Ishikawa (cell line): Measurements from ENCODE around the gene STK32C.

Experiments used
- CEBPB ChIP-seq: IDR thresholded peaks from 2 replicates; pipeline ENCODE4 v1.6.1; 2012
- CREB1 ChIP-seq: IDR thresholded peaks from 2 replicates; pipeline ENCODE4 v1.6.1; 2012; ENCODE audit warnings: low read depth
- EGR1 ChIP-seq: IDR thresholded peaks from 2 replicates; pipeline ENCODE4 v1.6.1; 2012
- EP300 ChIP-seq: IDR thresholded peaks from 2 replicates; pipeline ENCODE4 v1.6.1; 2012; ENCODE audit warnings: borderline replicate concordance
- RAD21 ChIP-seq: IDR thresholded peaks from 2 replicates; pipeline ENCODE4 v1.6.1; 2012; ENCODE audit warnings: low read depth
- TAF1 ChIP-seq: IDR thresholded peaks from 2 replicates; pipeline ENCODE4 v1.6.1; 2012; ENCODE audit warnings: low read depth, mild to moderate bottlenecking
- TCF12 ChIP-seq: IDR thresholded peaks from 2 replicates; pipeline ENCODE4 v1.6.1; 2012; ENCODE audit warnings: low read depth
- TEAD4 ChIP-seq: IDR thresholded peaks from 2 replicates; pipeline ENCODE4 v1.6.1; 2012
- YY1 ChIP-seq: IDR thresholded peaks from 2 replicates; pipeline ENCODE4 v1.6.1; 2012; ENCODE audit warnings: low read depth
- ZBTB7A ChIP-seq: IDR thresholded peaks from 2 replicates; pipeline ENCODE4 v1.6.1; 2012; ENCODE audit warnings: low read depth
- TF ChIP-seq, protein P1 (sequence below): IDR thresholded peaks from 2 replicates; pipeline ENCODE4 v1.6.1; 2012; ENCODE audit warnings: low read depth, mild to moderate bottlenecking
- TF ChIP-seq, protein P2 (sequence below): IDR thresholded peaks from 2 replicates; pipeline ENCODE4 v1.6.1; 2012

DNA sequence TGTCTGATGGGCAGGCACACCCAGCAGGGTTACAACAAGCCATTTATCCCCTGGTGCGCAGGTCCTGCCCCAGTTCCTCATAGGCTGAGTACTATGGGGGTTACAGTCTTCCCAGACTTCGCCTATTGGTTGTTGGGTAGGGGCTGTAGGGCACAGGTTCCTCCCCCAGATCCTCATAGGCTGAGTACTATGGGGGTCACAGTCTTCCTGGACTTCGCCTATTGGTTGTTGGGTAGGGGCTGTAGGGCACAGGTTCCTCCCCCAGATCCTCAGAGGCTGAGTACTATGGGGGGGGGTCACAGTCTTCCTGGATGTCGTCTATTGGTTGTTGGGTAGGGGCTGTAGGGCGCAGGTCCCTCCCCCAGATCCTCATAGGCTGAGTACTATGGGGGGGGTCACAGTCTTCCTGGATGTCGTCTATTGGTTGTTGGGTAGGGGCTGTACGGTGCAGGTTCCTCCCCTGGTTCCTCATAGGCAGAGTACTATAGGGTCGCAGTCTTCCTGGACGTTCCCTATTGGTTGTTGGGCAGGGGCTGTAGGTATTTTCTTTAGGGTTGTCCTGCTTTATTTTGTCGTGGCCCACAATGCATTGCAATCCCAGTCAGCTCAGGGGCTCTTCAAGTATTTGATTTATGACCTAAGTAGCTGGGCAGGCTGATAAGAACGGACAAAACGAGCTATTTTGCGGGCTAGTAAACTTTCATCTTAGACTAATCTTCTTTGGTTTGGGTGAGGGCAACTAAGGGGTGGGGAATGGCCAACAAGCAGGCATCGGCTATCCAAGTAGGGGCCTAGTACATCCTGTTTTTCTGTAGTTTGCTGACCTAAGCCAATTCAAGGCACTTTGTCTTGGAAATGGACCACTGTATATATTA is 27.7 kb upstream of the STK32C start:
- TF ChIP-seq, protein P1, sequence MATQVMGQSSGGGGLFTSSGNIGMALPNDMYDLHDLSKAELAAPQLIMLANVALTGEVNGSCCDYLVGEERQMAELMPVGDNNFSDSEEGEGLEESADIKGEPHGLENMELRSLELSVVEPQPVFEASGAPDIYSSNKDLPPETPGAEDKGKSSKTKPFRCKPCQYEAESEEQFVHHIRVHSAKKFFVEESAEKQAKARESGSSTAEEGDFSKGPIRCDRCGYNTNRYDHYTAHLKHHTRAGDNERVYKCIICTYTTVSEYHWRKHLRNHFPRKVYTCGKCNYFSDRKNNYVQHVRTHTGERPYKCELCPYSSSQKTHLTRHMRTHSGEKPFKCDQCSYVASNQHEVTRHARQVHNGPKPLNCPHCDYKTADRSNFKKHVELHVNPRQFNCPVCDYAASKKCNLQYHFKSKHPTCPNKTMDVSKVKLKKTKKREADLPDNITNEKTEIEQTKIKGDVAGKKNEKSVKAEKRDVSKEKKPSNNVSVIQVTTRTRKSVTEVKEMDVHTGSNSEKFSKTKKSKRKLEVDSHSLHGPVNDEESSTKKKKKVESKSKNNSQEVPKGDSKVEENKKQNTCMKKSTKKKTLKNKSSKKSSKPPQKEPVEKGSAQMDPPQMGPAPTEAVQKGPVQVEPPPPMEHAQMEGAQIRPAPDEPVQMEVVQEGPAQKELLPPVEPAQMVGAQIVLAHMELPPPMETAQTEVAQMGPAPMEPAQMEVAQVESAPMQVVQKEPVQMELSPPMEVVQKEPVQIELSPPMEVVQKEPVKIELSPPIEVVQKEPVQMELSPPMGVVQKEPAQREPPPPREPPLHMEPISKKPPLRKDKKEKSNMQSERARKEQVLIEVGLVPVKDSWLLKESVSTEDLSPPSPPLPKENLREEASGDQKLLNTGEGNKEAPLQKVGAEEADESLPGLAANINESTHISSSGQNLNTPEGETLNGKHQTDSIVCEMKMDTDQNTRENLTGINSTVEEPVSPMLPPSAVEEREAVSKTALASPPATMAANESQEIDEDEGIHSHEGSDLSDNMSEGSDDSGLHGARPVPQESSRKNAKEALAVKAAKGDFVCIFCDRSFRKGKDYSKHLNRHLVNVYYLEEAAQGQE, result no peak
- TF ChIP-seq EGR1 (no peak), EP300 (no peak), TAF1 (no peak), CREB1 (no peak), CEBPB (no peak), YY1 (no peak), TCF12 (no peak), TEAD4 (no peak), RAD21 (no peak), ZBTB7A (no peak)
- TF ChIP-seq, protein P2, sequence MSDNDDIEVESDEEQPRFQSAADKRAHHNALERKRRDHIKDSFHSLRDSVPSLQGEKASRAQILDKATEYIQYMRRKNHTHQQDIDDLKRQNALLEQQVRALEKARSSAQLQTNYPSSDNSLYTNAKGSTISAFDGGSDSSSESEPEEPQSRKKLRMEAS, result no peak
